Stimulated activated CD4-positive, alpha-beta T cell treated with anti-CD3 and anti-CD28 coated beads, Interleukin-1b, Interleukin-23, amount 100 ng/mL, for 1 hour (primary cell): ENCODE measurements around the gene ATP6V0D1.

Source experiments
- DNase-seq, 2 donors: peaks; one replicate each; pipeline ENCODE4 v3.0.0-alpha.2; 2020; ENCODE audit warnings: low read depth in 2 of 2

ATP6V0D1 gene

DNA sequence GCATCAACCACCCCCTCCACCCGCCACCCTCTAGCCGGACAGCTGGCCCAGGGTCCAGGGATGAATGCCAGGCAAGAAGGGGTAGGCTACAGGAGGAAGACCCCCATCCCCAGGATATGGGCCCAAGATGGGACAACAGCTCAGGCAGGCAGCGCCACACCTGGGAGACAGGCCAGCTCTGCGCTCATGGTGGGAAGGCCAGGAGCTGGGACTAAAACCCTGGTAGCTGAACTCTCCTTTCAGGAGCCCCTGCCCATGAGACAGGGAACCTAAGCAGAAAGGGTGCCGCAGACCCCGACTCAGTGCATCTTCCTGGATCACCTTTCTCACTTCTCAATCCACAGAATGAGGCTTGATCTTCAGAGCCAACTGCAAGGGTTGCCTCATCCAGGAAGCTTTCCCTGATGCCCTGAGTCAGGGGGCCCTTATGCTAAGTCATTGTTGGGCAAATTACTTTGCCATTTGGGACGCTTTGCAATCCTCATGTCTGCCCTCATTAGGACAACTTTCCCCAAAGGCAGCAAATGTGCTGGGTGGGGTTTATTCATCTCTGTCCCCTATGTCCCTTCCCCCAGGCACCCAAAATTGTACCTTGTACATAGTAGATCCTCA lies 73.7 kb downstream of the ATP6V0D1 start:
- no peak for DNase-seq

DNA sequence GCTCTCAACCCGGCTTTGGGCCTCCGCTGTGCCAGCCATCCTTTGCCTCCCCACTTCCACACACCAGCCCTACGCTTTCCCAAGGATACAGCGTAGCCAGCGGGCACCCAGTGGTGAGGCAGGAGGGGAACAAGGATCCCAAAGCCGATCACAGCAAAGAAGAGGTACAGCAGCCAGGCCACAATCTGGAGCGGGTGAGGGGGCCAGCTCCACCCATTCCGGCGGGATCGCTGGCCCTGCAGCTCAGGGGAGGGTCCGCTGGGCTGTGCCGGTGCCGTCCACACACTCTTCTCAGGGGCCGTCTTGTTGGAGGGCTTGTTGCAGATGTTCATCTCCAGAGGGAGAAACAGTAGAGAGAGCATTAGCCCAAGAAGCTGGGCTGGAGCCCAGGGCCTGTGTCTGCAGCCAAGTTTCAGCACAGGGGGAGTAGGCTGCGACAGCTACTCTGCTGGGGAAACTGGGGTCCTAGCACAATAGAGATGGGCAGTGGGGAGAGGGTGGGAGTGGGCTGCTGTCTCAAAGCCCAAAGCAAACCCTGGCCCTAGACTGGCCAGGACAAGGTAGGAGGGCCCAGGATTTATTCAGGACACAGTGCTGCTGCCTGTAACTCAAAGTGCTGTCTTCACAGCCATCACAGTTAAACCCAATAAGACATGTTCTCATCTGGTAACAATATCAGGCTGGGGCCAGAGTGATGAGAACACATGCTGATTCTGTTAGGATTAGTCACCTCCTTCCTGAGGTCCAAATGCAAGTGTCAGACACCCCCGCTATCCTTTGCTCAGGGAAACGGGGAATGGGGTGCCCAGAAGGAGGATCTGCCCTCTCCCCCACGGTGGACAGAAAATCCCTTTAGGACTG lies 74.6 kb downstream of the ATP6V0D1 start:
- no peak for DNase-seq

DNA sequence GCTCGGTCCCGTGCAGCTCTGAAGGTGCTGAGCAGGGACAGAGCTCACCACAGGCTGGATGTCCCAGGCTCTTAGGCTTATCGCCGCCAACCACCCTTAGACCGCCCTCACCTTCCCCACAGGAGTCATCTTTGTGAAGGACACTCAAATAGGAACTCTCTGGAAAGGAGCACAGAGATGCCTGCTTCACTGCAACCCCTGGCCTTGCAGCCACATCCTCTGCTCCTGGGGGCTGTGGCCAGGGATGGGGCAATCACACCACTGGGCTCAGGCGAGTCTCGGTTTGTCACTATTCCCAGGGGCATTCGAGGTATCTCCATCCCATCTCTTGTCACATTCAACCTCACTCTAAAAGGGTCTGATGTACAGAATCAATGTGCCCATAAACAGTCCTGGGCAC lies 75.6 kb downstream of the ATP6V0D1 start:
- DNase-seq, result no peak

DNA sequence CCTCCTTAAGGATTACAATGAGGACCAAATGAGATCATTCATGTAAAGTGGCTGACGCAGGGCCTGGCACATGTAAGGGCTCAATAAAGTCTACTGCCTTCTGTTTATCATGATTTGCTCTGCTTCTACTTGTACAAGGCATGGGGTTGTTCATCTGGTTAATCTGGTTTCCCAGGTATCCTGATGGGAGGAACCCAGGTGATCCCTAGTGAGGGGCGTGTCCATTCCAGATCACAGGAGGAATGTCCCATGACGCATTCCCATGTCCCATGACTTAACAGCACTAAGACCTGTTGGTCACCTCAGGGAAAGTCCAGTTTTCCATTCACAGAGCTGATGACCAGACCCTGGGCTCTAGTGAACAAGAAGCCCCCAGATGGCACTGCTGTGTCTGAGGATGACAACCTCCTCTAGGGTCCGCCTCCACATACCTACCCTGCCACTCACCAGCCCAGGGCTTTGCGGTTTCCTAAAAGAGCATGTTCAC lies 76.2 kb downstream of the ATP6V0D1 start:
- no peak for DNase-seq

DNA sequence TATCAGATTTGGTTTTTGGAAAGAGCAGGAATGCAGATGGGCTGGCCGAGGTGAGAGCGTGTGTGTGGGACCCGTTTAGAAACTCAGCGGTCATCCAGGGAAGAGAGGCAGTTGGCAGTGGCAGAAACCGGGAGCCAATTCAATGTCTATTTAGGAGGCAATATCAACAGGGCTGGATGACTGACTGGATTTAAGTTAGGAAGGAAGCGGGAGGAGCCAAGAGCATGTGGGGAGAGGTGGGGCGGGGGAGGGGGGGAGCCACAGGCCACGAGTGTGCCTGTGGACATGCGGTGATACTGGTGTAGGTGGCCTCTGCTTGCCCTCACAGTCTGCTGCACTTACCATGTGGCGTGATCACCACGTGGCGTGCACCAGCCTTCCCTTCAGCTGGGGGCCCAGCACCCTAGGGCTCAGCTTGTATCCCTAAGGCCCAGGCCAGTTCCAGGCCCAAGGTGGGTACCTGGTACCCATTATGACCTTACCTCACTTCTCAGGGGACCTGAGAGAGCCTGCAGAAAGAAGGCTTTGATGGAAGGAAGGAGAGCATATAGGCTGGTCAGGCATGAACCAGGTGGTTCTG lies 76.9 kb downstream of the ATP6V0D1 start:
- no peak for DNase-seq

DNA sequence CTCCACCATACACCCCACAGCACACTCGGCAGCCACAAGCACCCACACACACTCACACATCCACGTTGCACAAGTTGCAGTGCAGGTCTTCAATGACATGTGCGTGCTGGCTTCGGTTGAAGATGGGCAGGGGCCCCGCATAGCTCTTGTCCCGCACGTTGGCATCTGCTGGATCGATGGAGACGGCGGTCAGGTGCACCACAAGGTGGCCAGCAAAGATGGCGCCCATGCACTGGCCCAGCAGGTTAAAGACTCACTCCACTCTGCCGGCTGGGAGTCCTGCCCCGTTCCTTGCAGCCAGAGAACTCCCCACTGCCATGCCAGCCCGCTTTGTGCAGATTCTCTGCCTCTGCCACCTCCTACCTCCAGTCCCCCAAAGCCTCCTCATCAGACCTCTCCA lies 80.1 kb downstream of the ATP6V0D1 start:
- DNase-seq, result no peak

DNA sequence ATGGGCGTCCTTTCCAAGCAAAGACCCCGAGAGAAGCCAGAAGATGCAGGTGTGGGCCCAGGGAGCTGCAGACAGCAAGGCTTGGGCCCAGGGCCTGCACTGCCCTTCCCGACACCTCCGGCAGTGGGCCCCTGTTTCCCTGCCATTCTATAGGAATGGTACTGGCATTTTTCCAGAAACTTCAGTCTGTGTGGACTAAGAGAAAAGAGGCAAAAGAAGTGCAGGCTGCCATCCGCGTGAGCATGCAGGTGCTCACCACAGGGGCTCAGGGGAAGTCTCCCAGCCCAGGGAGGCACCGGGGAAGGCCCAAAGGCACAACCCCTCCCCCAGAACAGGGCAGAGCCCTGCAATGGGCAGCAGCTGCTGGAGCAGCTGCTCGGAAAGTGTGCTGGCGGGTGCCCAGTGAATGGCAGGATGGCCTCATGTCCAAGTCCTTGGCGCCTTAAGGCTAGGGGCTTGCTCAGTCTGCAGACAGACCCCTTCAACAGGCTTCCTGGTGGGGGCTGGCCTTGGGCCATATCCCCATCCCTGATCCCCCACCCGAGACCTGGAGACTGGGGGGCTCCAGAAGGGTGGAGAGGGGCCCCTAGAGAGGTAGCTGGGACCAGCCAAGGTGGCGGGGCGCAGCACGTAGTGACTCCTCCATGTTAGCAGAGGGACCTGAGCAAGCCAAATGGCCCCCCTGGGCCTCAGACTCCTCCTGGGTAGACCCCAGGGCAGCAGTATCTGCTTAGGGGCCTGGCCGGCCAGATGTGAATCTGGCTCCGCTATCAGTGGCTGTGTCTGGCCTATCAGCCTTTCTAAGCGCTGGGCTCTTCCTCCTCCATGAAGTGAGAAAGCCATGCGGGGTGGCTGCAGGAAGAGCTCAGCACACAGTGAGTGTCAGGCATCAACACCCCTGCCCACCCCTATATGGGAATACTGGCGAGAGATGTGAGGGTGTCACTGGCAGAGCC lies 80.9 kb downstream of the ATP6V0D1 start:
- DNase-seq, result no peak

DNA sequence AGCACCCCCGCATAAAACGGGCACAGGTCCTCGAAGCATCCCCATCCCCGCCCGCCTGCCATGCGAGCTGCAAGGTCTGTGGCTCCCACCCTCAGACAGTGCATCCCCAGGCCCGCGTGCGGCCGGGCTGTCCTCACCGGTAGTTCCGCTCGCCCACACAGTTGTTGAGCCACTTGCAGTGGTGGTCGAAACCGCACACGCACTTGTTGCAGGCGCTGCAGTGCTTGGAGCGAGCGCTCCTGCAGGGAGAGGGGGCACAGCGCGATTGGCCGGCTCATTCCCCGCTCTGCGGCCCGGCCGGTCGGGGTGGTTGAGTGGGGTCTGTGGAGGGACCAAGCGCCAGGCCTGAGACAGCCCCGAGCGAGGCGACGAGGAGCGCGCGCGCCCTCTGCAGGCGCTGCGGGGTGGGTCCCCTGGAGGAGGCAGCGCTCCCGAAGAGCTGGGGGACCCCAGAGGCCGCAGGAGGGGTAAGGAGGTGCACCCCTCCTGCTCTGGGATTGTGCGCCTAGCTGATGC lies 81.7 kb downstream of the ATP6V0D1 start:
- DNase-seq, result peak in 1 of 2 donors; percentile 37

DNA sequence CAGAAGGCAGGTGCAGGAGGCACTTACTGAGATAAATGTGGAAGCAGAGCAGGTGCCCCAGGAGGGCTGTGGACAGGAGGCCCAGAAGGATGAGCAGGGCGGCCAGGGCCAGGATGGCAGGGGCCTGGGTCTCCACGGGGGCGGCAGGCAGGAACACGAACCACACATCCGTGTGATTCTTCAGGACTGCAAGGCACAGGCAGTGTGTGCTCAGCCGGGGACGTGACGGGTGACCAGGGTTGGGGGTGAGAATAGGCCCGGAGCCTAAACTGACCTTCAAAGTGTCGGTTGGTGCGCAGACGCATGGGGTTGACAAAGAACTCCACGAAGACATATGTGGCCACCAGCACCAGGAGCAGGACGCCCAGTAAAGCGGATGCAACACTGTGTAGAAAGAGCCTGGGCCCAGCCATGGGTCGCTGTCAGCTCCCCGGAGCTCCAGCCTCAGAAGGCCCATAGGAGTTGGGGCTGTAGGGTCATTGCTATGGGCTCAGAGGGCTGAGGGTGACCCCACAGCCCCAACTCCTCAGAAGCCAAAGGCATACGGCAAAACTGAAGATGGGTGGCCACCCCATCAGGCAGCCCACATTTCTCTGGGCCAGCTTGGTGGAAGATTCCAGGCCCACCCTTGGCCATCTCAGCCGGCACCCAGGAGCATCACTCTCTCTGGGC lies 82.3 kb downstream of the ATP6V0D1 start:
- no peak for DNase-seq

DNA sequence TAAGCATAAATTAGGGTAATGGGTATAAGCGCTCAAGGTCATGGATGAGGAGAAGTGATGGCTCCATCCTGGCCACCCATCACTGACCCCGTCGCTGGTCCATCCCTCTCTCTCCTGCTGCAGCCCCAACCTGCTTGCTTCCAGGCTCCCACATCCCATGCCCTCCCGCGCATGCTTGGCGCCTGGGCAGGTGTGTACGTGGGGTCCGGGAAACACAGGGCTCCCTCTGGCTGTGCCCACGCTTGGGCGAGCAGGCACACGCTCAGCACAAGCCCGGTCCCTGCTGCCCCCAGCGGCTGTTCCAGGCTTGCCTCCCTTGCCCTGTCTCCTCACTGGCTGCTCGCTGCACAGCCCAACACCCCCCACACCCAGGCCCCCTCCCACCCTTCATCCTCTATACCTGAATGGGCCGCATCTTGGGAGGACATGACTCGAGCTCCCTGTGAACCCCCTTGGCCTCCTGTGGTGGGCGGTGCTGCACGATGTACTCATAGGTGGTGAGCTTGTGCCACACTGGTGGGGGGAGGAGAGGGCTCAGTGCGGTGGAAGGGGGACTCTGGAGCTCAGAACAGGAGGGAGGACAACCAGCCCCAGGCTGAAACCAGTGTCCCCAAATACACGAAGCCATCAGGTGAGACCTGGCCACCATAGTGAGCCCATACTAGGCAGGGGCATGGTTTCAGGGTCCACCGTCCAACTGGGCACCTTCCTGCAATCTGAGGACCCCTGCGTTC lies 83.0 kb downstream of the ATP6V0D1 start:
- DNase-seq, result no peak

DNA sequence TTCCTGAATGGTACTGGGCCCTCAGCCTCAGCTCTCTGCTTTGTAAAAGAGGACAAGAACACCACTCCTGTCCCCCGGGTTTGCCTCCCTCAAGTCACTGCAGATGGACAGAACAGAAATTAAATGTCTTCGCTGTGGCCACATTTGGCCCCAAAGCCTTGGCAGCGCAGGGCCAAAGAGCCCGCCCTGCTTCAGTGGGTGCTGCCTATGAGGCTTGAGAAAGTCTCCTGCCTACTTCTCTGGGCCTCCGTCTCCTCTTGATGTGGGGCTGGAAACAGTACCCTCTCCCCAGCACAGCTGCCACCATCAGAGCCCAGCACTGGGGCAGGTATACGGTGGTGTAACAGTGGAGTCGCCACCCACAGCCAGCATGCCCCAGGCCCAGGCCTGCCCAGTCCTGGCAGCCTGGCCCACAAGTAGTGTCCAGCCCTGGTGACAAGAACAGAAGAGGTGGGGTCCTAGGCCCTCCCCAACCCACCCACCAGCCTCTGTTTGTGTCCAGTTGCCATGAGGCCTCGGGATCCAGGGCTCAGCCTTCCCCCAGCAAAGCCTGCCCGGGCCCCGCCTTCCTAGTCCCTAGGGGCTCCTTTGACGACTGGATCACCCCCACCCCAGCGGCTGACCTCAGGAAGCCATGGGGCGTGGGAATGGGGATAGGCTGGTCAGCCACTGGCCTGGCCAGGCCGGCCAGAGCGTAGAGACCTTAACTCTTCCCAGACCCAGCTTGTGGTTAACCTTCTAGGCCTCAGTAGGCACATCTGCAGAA lies 83.7 kb downstream of the ATP6V0D1 start:
- no peak for DNase-seq

DNA sequence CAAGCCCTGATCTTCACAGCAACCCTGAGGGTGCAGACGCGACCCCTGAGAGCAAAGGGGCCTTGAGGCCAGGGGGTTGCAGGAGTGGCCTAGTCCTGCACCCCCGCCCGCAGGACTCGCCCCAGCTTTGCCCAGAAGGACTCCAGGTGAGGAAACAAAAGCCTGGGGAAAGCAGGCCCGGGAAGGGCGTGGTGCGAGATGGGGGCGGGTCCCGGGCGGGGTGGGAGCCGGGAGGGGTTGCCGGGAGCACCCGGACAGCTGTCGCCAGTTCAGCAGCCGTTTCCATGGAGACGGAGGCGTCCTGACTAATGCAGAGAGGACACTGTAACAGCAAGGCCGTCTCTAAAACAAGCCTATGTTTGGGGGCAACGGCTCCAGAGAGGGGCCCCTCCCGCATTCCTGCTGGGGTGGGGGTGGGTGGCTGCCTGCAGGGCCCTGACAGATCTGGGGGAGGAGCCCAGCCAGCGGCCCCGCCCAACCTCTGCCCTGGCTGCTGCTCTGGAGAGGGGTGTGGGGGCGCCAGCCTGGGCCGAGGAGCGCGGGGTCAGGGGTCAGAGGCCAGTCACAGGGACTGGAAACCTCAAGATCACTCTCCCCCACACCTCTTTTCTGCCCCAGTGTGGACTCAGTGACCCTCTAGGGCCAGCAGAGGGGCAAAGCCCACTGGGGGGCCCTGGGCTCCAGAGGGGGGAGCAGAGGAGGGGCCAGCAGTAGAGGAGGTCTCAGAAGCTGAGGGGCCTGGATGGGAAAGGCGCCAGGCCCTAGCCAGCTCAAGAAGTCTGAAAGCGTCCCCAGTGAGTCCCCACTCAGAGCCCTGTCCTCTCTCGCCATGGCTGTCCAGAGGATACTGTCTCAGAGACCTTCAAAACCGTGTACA lies 84.6 kb downstream of the ATP6V0D1 start:
- DNase-seq, result no peak

DNA sequence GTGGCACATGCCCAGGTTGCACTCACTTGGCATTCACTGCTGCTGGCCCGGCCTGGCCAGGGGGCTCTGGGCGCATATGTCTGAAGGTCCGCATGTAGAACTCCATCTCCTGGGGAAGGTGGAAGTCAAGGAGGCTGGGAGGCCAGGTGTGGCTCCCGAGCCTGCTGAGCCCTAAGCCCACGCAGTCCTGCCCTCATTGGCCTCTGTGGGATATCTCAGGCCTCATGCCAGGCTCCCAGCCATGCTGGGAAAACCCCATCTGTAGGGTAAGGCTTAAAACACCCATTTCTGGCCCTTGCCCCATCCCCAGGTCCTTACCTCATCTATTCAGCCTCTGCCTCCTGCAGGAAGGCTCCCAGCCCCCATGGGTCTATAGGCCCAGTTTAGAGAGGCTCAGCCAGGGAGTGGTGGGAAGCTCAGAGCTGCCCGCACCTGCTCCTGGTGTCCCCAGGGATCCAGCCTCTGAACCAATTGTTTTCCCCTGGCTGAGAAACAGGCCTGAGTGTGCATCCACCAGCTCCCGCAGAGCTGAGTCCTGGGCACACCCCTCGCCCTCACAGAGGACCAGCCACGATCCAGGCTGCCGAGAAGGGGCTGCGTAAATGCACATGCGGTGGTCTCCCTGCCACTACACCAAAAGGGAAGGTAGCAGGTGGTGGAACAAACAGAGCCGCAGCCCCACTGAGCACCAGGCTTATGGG lies 85.3 kb downstream of the ATP6V0D1 start:
- DNase-seq, result no peak

DNA sequence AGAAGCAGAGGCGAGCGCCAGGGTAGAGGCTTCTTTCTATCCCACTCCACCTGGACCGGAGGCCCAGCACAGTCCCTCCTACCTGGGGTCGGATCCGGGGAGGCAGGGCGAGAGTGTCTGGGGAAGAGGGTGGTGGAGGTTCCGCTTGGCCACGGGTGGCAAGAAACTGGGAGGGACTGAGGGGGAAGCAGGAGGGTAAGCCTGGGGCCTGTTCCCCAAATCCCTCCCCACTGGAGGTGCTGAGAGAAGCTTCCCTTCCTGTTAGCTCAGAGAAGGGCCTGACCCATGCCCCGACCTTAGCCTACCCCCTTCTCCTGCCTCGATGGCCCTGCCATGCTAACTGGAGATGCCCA lies 85.9 kb downstream of the ATP6V0D1 start:
- DNase-seq, result no peak

DNA sequence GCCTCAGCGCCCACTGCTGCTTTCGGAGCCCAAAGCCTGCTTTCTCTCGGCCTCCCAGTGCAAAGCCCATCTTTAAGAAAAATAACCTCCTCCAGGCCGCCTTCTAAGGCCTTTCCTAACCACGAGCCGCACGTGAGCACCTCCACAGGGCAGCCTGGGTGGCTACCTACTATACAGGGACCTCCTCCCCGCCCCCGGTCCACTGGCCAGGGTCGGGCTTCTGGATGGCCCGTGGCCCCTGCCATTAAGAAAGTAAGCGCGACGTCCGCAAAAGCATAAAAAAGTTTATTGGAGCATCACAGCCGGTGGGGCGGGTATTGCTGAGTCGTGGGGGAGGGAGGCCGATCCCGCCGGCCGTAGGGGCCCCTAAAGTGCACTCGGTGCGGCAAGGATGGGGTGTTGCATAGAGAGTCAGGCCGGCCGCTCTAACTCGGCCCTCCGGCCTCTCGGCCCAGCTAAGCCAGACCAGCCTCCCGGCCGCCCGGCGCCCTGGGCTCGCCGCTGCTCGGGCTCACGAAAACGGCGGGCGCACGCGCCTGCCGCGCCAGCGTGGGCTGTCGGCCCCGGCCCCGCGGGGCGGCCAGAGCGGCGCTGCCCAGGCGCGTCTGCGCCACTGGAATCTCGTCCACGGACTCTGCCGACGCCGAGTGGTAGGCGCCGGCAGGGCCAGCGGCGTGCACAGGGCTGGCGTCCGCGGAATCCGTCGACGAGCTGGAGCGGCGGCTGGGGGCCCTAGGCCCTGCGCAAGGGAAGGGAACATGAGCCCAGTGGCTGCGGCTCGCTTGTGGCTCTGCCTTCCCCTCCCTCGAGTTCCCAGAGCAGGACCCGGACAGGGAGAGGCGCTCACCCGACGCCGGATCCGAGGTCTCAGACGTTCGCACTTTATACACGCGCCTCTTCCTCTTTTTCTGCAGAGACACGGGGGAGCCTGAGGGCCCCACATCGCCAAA lies 86.5 kb downstream of the ATP6V0D1 start:
- no peak for DNase-seq

DNA sequence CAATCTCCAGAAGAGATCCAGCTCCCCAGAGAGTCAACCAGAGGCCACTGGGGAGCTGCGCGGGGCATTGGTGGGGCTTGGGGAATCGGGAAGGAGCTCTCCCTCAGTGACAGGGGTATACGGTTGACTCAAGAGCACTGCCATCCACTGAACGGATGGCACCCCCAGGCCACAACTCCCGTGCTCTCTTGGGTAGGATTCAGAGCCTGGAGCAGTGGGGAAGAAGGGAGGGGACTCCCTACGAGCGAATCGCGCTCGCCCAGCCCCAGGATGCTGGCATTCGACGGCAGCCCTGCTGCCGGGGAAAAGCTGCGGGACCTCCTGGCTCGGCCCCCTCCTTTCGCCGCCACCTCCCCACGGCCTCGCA lies 87.2 kb downstream of the ATP6V0D1 start:
- no peak for DNase-seq
